ENCODE measurements around the gene BAX. TPM values are rescaled to one million over a fixed set of nuclear protein-coding genes. Genes with fewer than 3 reads are reported as not detected.

The BAX gene
- total and polyA plus RNA-seq, 2 of the 13 experiments (the other 11 are each of a cell fraction or from before 2014, with no cell fraction given) = 139 to 176 TPM

- TF ChIP-seq SALL2 (CRISPR knock-in tag; IDR thresholded peaks at IDR 0.05) (no peak), AKAP8 (CRISPR knock-in tag; IDR thresholded peaks at IDR 0.05) (no peak), ZNF878 (CRISPR knock-in tag; IDR thresholded peaks at IDR 0.05) (no peak), GPN1 (CRISPR knock-in tag; IDR thresholded peaks at IDR 0.05; ENCODE audit: borderline replicate concordance) (no peak), PCBP1 (IDR thresholded peaks at IDR 0.05; ENCODE audit: borderline replicate concordance, low read depth, low read length) (no peak), SNAI1 (CRISPR knock-in tag; IDR thresholded peaks at IDR 0.05; ENCODE audit: borderline replicate concordance) (no peak), ZNF792 (CRISPR knock-in tag; IDR thresholded peaks at IDR 0.05) (no peak), ZFYVE20 (CRISPR knock-in tag; IDR thresholded peaks at IDR 0.05; ENCODE audit: borderline replicate concordance, low read depth) (no peak), ZNF276 (CRISPR knock-in tag; IDR thresholded peaks at IDR 0.05; ENCODE audit: low read depth) (no peak), TRIM22 (IDR thresholded peaks at IDR 0.05) (no peak), GATA4 (IDR thresholded peaks at IDR 0.05; ENCODE audit: borderline replicate concordance, low read depth) (no peak), SP4 (CRISPR knock-in tag; IDR thresholded peaks at IDR 0.05) (no peak), PAF1 (CRISPR knock-in tag; IDR thresholded peaks at IDR 0.05) (no peak), ZNF572 (CRISPR knock-in tag; IDR thresholded peaks at IDR 0.05) (no peak), ZNF326 (CRISPR knock-in tag; IDR thresholded peaks at IDR 0.05; ENCODE audit: borderline replicate concordance) (no peak), ZNF446 (CRISPR knock-in tag; IDR thresholded peaks at IDR 0.05) (no peak), NR2F2 (IDR thresholded peaks at IDR 0.05; ENCODE audit: borderline replicate concordance, low read depth) (peak; percentile 87; the same call in 1 of the 2 replicates), RBM22 (optimal IDR thresholded peaks at IDR 0.05; ENCODE audit: low read length) (peak; percentile 42), NCOA1 (CRISPR knock-in tag; IDR thresholded peaks at IDR 0.05) (no peak), ZNF687 (CRISPR knock-in tag; IDR thresholded peaks at IDR 0.05) (peak; percentile 91), FOXO1 (CRISPR knock-in tag; IDR thresholded peaks at IDR 0.05) (peak; percentile 43; the same call in 1 of the 2 replicates), MTERF4 (CRISPR knock-in tag; IDR thresholded peaks at IDR 0.05) (no peak), HNF4G (IDR thresholded peaks at IDR 0.05; ENCODE audit: borderline replicate concordance, low read depth, low read length) (peak; percentile 99), HNF4G (CRISPR knock-in tag; IDR thresholded peaks at IDR 0.05; ENCODE audit: borderline replicate concordance, low read depth) (peak; percentile 97)
Measured at GRCh38 chr19:48907671-48908070, 47.0 kb upstream of the BAX start (continued).
